ENCODE results near the gene CCDC7.
"Not testable (repeated sequence)": the region's sequence is repeated elsewhere in the genome, so short reads cannot be mapped to it uniquely, and the experiment has no call there.

Gene CCDC7

GRCh38 chr10:32699683-32700082, 253.7 kb downstream of the CCDC7 start:
- DNase-seq (ENCODE audit: low spot score), result not testable (repeated sequence)

GRCh38 chr10:32713560-32713959, 267.6 kb downstream of the CCDC7 start:
- DNase-seq (ENCODE audit: low spot score), result no peak

- DNase-seq (ENCODE audit: low spot score), result no peak
These were observed 285.6 kb downstream of the CCDC7 start for GRCh38 chr10:32731527-32731926.

- DNase-seq (ENCODE audit: low spot score), result no peak
These were observed 293.0 kb downstream of the CCDC7 start for GRCh38 chr10:32738958-32739357.

GRCh38 chr10:32744321-32744720, 298.4 kb downstream of the CCDC7 start:
- no peak for DNase-seq (ENCODE audit: low spot score)

- DNase-seq (ENCODE audit: low spot score), result no peak
These were observed 300.9 kb downstream of the CCDC7 start for GRCh38 chr10:32746869-32747268.

GRCh38 chr10:32751582-32751981, 305.6 kb downstream of the CCDC7 start:
- no peak for DNase-seq (ENCODE audit: low spot score)

GRCh38 chr10:32754900-32755299, 309.0 kb downstream of the CCDC7 start:
- DNase-seq (ENCODE audit: low spot score), result not testable (repeated sequence)

GRCh38 chr10:32771217-32771616, 325.3 kb downstream of the CCDC7 start:
- no peak for DNase-seq (ENCODE audit: low spot score)

GRCh38 chr10:32773105-32773504, 327.2 kb downstream of the CCDC7 start:
- no peak for DNase-seq (ENCODE audit: low spot score)

- no peak for DNase-seq (ENCODE audit: low spot score)
These were observed 341.0 kb downstream of the CCDC7 start for GRCh38 chr10:32786968-32787367.

- no peak for DNase-seq (ENCODE audit: low spot score)
These were observed 341.8 kb downstream of the CCDC7 start for GRCh38 chr10:32787690-32788284.

GRCh38 chr10:32788359-32788758, 342.4 kb downstream of the CCDC7 start:
- DNase-seq (ENCODE audit: low spot score), result no peak

GRCh38 chr10:32790483-32790882, 344.5 kb downstream of the CCDC7 start:
- DNase-seq (ENCODE audit: low spot score), result no peak

- DNase-seq (ENCODE audit: low spot score), result no peak
These were observed 347.1 kb downstream of the CCDC7 start for GRCh38 chr10:32793033-32793432.

- peak; percentile 52 for DNase-seq (ENCODE audit: low spot score)
These were observed 349.8 kb downstream of the CCDC7 start for GRCh38 chr10:32795598-32796183.

GRCh38 chr10:32797393-32797792, 351.5 kb downstream of the CCDC7 start:
- not testable (repeated sequence) for DNase-seq (ENCODE audit: low spot score)

- DNase-seq (ENCODE audit: low spot score), result no peak
These were observed 401.0 kb downstream of the CCDC7 start for GRCh38 chr10:32846974-32847373.

GRCh38 chr10:32851301-32851700, 405.4 kb downstream of the CCDC7 start:
- DNase-seq (ENCODE audit: low spot score), result no peak

GRCh38 chr10:32854435-32854834, 408.5 kb downstream of the CCDC7 start:
- DNase-seq (ENCODE audit: low spot score), result no peak

GRCh38 chr10:32865170-32865569, 419.2 kb downstream of the CCDC7 start:
- no peak for DNase-seq (ENCODE audit: low spot score)

GRCh38 chr10:32877915-32878314, 432.0 kb downstream of the CCDC7 start:
- no peak for DNase-seq (ENCODE audit: low spot score)

GRCh38 chr10:32878646-32879045, 432.7 kb downstream of the CCDC7 start:
- no peak for DNase-seq (ENCODE audit: low spot score)

GRCh38 chr10:32882076-32882475, 436.1 kb downstream of the CCDC7 start:
- no peak for DNase-seq (ENCODE audit: low spot score)

Data from hematopoietic multipotent progenitor cell treated with erythropoietin and hydrocortisone succinate and interleukin-3 and kit ligand, for 17 days (in vitro differentiated cells).